Measurements from ENCODE around the gene GAS2. TPM values are rescaled to one million over a fixed set of nuclear protein-coding genes. Genes with fewer than 3 reads are reported as not detected.
A peak's percentile ranks its signal among the peaks of the same experiment; 100 is the strongest.

Gene GAS2
- total RNA-seq, 1 experiment from 2014 or later = 0.62 TPM

DNA sequence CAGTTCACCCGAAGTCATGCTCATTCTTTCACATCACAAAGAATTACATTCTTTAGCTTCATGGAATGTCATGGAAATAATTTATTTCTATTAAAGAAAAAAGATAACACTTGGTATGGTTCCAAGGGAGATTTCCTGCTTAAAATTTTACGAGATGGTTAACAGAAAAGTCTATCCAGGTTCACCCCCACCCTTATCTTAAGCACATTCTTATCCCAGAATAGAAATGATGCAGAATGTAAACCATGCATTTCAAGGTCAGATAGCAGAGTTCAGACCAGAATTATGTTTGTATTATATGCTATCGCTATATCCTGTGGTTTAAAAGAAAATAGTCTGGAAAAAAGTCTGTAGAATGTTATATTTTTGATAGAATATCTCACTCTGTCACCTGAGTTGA, 58.7 kb downstream of the GAS2 start:
- no peak for DNase-seq (ENCODE audit: low read depth)

DNA sequence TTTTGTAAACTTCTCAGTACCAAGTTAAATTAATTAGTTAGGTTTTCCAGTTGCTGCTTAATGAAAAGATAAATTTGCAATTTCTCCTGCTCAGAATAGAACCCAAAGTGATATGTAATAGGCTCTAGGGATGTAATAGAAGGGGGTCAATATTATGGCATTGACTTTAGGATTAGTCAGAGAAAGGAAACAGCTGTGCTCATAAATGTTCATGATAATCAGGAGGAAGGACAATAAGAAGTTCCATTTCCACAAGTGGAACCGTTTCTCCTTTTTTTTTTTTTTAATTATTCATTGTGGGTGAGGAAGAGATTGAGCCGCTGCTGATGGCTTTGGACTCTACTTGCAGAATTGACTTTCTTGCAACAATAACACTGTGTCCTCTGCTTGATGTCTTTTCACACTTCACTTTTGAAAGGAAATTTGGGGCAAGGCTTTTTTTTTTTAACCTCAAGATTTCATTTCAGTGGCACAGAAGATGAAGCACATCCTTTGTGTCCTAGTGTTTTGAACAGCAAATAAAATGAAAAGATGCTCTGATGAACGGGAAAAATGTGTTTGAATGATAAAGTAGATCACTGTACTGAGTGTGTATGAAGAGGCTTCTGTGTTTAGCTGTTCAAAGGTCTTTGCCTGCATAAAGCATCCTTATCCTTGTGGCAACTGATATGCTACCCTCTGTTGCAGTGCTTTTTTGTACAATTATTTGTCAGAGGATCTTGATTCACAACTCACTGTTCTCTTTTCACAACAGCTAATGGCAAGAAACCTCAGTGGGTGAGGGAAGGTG, 62.4 kb downstream of the GAS2 start:
- DNase-seq (ENCODE audit: low read depth) = no peak

DNA sequence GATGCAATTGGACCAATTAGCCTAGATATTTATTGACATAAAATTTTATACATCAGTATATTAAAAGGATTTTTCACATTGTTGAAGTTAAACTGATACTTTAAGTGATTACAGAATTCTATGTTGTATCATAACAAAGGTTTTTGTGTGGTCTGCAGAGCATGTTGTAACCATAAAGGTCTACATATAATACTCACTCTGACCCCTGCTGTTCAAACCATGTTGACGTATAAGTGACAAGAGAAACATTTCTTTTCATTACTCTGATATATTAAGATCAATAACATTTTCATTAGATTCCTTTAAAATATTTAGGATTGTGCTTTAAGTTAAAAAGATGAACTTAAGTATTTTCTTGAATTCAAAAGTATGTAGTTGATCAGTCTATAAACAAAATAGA, 63.9 kb downstream of the GAS2 start:
- DNase-seq (ENCODE audit: low read depth) = peak; percentile 18

DNA sequence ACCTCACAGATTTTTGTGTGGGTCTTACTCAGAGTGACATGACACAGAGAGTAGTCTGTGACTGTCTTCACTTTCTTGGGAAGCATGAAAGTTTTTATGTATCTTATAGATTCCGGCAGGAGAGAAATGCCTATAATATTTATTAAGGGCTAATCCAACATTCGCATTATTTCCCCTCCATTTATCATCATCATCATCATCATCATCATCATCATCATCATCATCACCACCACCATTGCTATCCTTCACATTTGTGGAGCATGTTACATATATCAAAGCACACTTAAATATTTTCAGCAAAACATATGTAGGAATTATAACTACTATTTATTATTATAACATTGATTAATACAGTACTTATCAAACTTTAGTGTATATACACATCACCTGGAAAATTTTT, 66.2 kb downstream of the GAS2 start:
- no peak for DNase-seq (ENCODE audit: low read depth)

DNA sequence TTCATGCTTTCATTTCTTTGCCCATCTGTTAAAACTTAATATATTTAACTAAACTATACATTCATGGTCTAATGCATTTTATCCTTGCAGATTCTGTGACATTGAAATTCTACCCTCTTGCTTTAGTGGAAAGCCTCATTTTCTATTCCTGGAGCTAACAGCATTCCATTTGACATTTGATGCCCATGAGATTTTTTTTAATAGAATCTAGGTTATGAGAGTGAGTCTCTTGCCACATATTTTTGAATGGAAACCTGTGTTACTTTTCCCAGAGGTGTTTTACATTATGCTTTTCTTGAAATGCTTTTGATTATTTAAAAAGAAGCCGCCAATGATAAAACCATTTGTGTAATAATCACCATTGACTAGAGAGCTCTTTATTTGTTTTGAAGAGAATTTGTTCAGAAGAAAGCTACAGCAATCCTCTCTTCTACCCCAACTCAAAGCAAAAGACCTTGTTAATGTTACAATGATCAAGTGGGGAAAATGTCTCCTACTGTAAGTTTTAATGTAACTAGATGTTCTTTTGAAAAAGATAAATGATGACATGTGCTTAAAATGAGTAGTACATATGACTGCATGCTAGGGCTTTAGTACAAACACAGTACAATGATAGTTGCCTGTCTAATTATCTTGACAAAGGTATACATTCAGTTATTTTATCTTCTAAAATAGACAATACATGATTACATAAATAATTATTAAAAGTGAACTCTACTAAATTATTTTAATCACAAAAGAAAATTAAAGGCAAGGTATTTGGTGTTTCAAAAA, 67.3 kb downstream of the GAS2 start:
- DNase-seq (ENCODE audit: low read depth) = no peak

DNA sequence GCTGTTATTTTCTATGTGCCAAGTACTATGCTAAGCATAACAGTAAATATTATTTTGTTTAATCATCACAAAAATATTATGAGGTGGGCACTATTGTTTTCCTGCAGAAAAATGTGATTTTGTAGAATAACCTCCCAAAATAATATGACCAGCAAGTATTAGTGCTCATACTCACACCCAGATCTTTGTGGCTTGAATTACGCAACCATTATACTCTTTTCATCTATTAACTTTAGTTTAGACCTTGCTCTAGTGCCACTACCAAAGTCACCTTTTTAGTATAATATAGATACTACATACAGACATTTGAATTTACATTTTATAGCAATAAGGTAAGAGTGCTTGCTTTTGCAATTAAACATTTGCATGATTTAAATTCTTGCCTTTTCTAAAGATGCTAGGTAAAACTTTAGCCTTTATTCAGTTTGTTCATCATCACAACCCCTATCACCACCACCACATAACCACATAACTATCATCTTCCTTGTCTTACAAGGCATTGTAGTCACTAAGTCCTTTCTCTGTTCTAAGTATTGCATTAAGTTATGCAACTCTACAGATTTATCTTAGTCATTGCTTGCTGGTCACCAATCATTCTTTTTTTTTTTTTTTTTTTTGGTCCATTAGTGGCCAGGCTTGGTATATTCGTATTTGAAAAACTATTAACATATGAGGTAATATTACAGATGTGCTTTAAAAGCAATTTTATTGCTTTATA, 68.4 kb downstream of the GAS2 start:
- no peak for DNase-seq (ENCODE audit: low read depth)

DNA sequence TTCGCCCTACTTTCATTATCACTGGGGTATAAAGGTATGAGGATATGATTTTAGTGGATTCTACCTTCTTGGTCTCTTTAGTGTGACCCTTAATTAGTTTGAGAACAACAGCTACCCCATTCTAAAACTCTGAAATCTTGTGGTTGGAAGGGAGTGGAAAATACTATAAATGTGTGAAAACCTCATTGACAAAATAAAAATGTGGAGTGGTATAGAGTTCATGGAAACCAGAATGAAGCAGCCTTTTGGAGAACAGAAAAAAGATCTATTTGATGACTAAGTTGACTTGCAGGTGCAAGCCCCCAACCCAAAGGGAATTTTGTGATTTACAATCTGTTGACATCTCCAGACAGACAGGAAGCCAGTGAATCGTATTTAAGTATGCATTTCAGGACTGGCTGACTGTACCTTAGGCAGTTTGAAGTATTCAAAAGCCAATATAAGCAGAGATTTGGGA, 75.8 kb downstream of the GAS2 start:
- DNase-seq (ENCODE audit: low read depth) = no peak

DNA sequence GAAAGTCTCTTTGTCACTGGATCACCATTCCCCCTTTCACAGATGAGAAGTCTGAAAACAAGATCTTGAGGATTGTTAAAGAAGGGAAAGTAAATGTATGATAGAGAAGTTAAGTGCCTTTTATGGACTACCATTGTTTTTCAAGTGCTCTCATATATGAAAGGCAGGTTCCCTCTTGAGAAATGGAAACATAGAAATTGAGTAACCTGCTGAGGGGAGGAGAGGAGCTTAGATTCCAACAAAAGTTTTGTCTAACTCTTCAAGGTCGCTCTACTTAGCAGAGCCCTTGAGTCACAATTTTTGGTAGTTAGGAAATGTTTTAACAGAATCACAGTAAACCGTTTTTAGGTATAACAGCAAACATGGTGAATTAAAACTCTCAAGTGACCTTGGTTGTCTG, 83.1 kb downstream of the GAS2 start:
- no peak for DNase-seq (ENCODE audit: low read depth)

GRCh38 chr11:22752908-22753310, 86.5 kb downstream of the GAS2 start:
- no peak for DNase-seq (ENCODE audit: low read depth)

GRCh38 chr11:22753416-22753815, 87.0 kb downstream of the GAS2 start:
- no peak for DNase-seq (ENCODE audit: low read depth)

- no peak for DNase-seq (ENCODE audit: low read depth)
Measured at GRCh38 chr11:22761066-22761465, 94.7 kb downstream of the GAS2 start.

- DNase-seq (ENCODE audit: low read depth) = peak; percentile 2
Measured at GRCh38 chr11:22763166-22763565, 96.8 kb downstream of the GAS2 start.

- no peak for DNase-seq (ENCODE audit: low read depth)
Measured at GRCh38 chr11:22764735-22765134, 98.3 kb downstream of the GAS2 start.

GRCh38 chr11:22768281-22768680, 101.9 kb downstream of the GAS2 start:
- DNase-seq (ENCODE audit: low read depth) = peak; percentile 1

- DNase-seq (ENCODE audit: low read depth) = no peak
Measured at GRCh38 chr11:22769081-22769480, 102.7 kb downstream of the GAS2 start.

DNA sequence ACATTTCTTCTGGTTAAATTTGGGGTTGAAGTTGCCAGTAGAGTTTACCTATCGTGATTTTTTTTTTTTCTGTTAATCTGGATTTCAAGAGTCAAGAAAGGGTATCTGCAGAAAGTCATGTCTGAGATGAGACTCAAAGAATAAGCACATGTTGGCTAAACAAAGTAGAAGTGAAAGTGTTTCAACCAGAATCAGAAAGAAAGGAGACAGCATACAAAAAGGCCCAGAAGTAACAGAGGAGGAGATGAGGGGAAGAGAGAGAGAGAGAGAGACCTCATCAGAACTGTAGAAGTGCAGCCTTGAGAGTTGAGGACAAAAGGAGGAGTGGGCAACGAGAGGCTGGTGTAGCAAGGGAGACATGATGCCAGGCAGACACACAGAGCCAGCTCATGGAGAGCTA, 108.3 kb downstream of the GAS2 start:
- no peak for DNase-seq (ENCODE audit: low read depth)

DNA sequence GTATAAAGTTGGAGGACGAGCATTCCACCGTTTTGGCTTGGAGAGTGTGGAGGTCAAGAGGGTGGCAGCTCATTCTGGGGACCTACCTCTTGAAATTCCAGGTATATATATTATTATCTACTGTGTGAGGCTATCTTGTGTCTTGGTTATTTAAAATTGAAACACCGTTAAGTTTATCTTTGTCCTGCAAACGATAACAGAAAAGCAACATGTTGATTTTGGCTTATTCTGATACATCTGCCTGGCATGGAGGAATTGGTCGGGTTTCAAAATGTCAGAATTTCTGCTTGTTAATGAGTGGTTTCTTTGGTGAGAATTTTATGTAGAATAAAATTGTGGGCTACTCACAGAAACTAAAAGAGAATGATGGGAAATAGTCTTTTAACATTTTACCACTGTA, 108.8 kb downstream of the GAS2 start:
- no peak for DNase-seq (ENCODE audit: low read depth)

- DNase-seq (ENCODE audit: low read depth) = peak; percentile 5
Measured at GRCh38 chr11:22778642-22779041, 112.2 kb downstream of the GAS2 start.

DNA sequence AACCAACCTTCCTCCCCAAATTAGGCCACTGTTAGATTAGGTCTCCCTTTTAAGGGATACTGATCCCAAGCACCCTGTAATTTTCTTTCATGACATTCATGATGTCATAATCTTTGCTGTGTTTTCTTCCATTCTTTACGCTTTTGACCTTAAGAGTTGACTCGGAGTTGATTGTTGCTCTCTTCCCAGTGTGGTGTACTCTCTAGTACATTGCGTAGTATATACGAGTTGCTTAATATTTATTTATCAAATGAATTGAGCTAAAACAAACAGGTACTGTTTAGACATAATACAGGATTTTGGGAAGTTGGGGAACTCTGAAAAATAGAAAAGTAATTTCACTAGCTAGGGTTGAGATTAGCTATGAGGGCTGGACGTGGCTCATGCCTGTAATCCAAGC, 113.4 kb downstream of the GAS2 start:
- no peak for DNase-seq (ENCODE audit: low read depth)

- DNase-seq (ENCODE audit: low read depth) = no peak
Measured at GRCh38 chr11:22780952-22781593, 114.7 kb downstream of the GAS2 start.

DNA sequence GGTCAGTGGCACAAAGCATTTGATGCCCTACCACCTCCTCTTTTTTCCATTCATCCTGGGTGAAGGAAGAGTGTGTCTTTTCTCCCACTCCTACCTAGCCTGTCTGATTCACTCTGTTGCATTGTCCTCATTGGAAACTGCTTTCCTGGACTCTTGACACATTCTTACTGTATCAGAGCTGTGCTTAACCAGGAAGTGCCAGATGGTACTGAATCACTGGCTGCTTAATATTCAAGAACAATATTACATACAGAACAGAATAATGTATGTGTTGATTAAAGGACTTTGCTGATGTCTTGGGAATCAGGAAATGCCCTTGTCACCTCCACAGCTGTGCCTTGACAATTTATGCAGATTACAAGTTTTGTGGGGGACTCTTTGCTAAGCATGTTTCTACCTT, 118.8 kb downstream of the GAS2 start:
- peak; percentile 18 for DNase-seq (ENCODE audit: low read depth)

DNA sequence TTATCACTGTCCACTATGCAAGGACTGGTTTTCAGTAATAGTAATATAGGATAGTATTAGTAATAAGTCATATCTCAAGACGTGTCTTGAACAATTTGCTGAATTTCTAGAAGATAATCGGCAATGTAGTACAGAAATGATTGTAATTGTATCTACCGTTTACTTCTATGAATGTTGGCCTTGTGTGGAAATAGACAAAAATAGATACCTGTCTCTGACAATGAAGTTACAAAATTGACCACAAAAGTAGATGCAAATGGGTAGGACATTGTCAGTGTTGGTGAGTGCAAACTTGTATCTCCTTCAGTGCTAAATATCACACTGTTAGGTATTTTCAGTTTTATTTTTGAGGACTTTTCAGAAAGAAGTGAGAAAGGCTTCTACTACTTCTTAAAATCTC, 120.1 kb downstream of the GAS2 start:
- no peak for DNase-seq (ENCODE audit: low read depth)
